Esophagus squamous epithelium (tissue), 4 donors: ENCODE measurements around the gene PSMC6.

Source experiments
- CTCF ChIP-seq, 6 experiments: fragments of 450-650 bp in 4 of 6; fragments of 200-600 bp in 2 of 6; sonication (generic) in 2 of 6; IDR thresholded peaks; one replicate each; pipeline ENCODE4 v1.5.1; 2016 to 2019; ENCODE audit warnings: antibody characterized with exemption in 6 of 6, mild to moderate bottlenecking in 4 of 6, moderate library complexity in 4 of 6
- POLR2A ChIP-seq, 4 donors: fragments of 450-650 bp; IDR thresholded peaks; one replicate each; pipeline ENCODE4 v1.6.1; 2017; ENCODE audit warnings: antibody characterized with exemption in 4 of 4, mild to moderate bottlenecking in 4 of 4, moderate library complexity in 3 of 4

GRCh38 chr14:52716155-52716554, 9.2 kb downstream of the PSMC6 start:
- no peak for TF ChIP-seq POLR2A (IDR thresholded peaks at IDR 0.05)
- no peak for TF ChIP-seq CTCF (IDR thresholded peaks at IDR 0.05)
